Superior temporal gyrus (tissue), 1 donor: ENCODE results near the gene ZFYVE21.
A peak's percentile ranks its signal among the peaks of the same experiment; 100 is the strongest.

Experiments used
- DNase-seq: peaks from one replicate; pipeline ENCODE4 v3.0.0-alpha.2; 2016; ENCODE audit errors: extremely low spot score

Gene ZFYVE21

DNA sequence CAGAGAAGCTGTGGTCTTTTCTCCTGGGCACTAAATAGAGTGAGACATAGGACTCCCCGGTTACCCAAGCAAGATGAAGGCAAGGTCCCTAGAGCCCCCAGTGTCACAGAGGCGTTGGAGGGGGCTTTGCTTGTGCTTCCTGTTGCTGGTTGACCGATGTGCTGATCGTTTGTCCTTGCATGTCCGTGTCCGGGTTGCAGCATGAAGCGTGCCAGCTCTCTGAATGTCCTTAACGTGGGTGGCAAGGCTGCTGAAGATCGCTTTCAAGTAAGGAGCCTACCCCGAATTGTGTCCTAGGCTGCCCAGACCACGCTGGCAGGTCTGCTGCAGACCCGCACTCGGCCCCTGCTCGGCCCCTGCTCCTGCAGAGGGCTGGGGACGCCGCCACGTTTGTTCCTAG is 23.5 kb upstream of the ZFYVE21 start:
- no peak for DNase-seq

GRCh38 chr14:103692871-103693270 is 22.7 kb upstream of the ZFYVE21 start:
- DNase-seq: no peak

DNA sequence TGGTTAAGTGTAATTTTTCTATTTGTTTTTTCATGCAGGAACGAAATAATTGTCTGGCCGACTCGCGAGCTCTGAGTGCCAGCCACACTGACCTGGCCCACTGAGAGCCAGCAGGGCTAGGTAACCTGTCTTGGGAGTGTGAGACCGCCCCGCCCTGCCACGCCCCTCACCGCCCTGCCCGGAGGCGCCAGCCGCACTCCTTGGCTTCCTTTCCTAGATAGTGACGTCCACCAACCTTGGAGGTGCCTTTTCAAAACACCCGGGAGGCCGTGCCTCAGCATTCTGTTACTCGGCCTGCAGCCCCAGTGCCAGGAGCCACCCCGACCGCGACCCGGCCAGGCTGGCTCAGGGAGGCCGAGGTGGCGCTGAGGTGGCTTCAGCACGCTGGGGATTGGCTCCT is 22.1 kb upstream of the ZFYVE21 start:
- DNase-seq: no peak

DNA sequence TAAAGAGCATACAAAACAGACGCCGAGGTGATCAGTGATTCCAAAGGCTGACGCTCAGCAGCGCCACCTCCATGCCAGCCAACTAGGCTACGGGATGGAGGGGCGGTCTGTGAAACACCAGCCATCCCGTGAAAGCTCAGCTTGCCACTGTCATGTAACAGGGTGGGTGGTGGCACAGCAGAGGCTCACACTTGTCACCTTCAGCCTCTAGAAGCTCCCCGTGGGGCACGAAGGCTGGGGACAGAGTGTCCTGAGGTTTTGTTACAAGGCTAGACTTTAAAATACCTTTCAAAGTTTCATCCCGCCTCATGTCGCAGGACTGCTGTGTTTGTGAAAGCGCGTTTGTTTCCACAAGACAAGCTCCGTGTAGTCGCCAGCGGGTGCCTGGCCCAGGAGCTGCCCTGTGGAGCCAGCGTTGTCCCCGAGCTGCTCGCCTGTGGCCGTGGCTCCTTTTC is 21.0 kb upstream of the ZFYVE21 start:
- DNase-seq: no peak

GRCh38 chr14:103695296-103696069 is 20.1 kb upstream of the ZFYVE21 start:
- DNase-seq: no peak

GRCh38 chr14:103696070-103696402 is 19.6 kb upstream of the ZFYVE21 start:
- DNase-seq: no peak

GRCh38 chr14:103696466-103697071 is 19.0 kb upstream of the ZFYVE21 start:
- no peak for DNase-seq

DNA sequence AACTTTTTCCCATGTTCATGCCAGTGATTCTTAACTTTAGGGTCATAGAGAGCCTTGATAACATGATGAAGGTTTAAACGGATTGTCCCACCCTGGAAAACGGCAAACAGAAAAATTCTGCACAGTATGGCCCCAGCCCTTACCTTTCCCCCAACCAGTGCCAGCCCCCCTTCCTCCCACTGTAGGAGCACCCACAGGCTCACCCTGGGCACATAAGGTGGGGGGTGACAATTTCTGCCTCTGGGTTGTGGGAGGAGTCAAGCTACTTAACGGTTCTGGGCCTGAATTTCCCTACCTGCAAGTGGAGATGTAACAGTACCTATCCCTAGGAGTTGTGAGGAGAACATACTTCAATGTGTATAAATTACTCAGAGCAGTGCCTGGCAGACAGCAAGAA is 18.4 kb upstream of the ZFYVE21 start:
- DNase-seq: no peak

DNA sequence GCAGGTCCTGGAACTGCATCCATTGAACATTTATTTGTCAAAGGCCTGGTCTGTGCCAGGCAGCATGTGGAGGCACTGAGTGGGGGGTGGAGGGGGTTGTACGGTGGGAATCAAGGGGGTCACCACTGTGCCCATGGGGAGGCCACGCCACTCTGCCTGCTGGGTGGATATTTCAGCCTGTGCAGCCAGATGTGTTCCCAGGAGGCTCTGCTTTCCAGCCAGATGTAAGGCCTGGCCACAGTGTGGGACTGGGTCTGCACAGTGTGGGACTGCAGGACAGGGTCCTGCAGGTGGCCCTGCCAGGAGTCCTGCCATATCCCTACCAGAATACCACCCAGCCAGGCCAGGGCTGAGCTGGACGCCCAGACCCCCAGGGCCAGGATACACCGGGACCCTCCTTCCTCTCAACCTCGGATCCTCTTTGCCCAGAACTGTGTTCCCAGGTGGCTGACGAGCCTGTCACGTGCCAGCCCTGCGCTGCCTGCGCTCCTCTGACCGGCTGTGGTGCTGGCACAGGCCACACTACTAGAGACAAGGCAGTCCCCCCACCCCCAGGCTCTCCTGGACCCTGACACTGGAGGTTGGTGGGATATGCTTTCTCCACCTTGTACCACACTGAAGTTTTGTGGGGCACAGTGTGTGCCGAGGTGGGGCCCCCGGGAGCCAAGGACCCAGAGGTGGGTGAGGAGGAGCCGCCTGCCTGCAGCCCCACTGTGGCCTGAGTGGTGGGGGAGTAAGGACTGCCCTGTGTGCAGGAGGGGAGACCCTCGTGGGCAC is 17.8 kb upstream of the ZFYVE21 start:
- no peak for DNase-seq

DNA sequence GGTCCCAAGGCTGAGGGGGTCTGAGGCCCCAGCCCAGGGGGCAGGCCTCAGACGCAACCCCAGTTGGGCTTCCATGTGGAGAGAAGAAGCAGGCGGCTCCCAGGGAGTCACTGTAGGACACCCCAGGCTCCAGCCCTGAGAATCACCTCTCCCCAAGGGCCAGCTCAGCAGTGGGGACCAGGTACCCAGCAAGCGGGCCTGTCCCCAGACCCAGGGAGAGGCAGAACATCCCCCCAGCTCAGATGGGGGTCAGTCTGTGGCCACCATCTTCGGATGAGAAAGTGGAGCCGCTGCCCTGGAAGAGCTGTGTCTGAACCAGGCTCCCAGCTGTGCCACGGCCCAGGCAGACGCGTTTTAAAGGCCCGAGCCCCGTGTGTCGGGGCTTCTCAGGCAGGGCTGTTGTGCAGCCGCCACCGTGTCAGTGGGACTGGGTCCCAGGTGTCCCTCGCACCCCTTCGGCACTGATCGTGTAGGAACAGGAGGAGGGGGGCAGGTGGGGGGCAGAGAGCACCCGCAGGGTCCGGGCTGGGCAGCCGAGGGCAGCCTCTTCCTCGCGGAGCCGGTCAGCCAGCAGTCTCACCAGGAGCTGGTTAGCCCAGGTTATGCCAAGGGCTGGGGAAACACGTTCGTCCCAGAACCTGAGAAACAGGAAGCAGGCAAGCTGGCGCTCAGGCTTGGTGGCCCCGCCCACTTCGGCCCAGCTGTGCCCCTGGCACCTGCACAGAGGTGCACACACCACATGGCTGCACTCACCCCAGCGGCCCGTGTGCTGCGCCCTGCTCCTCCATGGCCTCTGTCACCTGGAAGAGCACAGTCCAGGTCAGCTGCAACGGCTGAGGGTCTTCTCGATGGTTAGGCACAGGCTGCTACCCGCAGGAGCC is 17.0 kb upstream of the ZFYVE21 start:
- DNase-seq: no peak

GRCh38 chr14:103699261-103699661 is 16.3 kb upstream of the ZFYVE21 start:
- no peak for DNase-seq

DNA sequence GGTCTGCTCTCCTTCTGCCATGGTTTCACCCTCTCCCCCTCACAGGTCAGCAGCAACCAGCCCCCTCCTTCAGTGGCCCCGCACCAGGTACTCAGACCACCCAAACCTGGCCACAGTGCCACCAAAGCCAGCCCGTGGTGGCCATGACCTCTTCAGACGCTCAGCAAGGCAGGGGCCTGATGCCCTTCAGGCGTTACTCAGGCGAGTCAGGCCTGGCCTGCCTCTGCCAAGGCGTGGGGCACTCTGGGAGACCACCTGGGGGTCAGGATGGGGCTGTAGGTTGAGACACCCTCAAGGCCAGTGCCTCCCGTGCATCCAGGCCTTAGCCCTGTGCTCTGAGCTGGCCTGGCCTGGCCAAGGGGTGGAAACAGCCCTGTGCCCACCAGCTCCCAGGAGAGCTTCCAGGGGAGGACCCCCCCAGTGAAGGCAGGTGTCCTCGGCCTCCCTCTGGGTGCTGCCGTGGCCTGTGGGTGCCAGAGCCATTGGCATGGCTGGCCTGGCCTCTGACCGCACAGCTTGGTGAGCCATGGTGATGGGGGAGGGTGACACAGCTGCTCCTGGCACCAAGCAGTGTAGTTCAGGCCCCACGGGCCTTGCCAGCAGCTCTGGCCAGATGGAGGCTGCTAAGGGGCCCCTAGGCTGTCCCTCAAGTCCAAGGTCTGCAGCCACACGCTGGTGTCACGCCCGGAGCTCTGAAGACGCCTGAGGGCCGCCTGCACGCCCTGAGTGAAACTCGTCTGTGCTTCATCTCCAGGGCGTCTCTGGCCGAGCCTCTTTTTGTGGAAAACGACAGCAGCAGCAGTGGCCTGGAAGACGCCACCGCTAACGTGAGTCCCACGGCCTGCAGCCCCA is 15.5 kb upstream of the ZFYVE21 start:
- peak; percentile 78 for DNase-seq

- no peak for DNase-seq
Observed at GRCh38 chr14:103700753-103701490, 14.7 kb upstream of the ZFYVE21 start.

GRCh38 chr14:103702095-103702494 is 13.5 kb upstream of the ZFYVE21 start:
- DNase-seq: no peak

GRCh38 chr14:103702497-103703432 is 12.8 kb upstream of the ZFYVE21 start:
- DNase-seq: no peak

DNA sequence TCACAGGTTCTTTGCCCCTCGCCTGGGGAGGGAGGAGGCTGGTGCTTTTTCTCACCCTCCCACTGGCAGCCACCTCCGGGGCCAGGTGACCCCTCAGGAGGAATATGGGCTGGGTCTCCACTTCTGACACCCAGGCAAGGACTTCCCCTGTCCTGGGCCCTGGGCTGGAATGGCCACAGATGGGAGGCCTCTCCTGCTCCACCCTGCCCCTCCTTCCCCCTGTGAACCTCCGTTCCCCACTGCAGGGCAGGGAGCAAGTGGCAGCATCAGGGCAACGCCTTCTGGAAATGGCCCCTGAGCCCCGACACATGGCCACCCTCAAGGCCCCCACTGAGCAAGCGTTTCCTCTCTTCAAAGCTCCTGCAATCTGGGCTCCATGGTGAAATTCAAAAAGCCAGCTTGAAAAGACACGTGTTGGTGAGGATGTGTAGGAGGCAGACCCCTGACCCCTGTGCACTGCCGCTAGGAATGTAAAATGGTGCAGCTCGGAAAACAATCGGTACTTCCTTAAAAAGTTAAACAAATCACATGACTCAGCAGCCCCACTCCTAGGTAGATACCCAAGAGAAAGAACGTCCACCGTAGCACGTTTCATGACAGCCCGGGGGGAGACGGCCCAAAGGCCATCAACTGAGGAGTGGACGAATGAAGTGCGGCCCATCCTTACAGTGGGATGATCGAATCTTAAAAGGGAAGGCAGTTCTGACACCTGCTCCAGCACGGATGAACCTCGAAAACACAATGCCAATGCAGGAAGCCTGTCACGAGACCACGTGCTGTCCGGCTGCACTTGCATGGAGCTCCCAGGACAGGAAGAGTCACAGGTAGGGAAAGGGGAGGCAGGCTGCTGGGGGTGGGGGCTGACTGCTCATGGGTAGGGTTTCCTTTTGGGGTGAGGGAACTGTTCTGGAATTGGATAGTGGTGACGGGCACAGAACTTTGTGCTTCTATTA is 11.9 kb upstream of the ZFYVE21 start:
- no peak for DNase-seq

DNA sequence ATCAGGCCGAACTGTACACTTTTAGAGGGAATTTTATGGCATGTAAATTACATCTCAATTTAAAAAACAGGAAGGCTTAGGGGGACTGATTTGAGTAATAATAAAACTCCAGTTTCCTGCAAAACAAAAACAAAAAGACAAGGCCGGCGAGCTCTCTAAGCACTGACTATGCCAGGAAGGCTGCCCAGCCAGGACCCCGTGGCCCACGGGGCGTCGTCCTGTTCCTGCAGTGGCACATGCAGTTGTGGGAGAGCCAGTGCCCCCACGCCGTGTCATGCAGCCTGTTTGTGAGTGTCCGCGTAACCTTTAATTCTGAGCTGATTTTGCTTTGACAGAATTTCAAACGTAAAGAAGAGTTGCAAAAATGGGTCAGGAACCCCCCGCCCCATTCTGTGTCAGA is 10.9 kb upstream of the ZFYVE21 start:
- DNase-seq: no peak

- DNase-seq: no peak
Observed at GRCh38 chr14:103705118-103705503, 10.5 kb upstream of the ZFYVE21 start.
